ENCODE data around the gene PDSS2. TPM values are rescaled to one million over a fixed set of nuclear protein-coding genes. Genes with fewer than 3 reads are reported as not detected.

The PDSS2 gene
- polyA plus RNA-seq, 1 of the 3 experiments (the other 2 are of a cell fraction), result 5.6 TPM

DNA sequence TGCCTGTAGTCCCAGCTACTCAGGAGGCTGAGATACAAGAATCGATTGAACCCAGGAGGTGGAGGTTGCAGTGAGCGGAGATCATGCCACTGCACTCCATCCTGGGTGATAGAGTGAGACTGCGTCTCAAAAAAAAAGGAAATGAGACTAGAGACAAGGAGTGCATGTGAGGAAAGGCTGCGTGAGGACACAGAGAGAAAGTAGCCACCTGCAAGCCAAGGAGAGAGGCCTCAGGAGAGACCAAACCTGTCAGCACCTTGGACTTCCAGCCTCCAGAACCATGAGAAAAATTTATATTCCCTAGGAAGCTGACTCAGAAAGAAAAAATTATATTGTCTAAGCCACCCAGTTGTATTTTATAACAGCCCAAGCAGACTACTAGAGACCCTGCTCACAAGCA is 336.6 kb downstream of the PDSS2 start:
- TF ChIP-seq, protein P1, sequence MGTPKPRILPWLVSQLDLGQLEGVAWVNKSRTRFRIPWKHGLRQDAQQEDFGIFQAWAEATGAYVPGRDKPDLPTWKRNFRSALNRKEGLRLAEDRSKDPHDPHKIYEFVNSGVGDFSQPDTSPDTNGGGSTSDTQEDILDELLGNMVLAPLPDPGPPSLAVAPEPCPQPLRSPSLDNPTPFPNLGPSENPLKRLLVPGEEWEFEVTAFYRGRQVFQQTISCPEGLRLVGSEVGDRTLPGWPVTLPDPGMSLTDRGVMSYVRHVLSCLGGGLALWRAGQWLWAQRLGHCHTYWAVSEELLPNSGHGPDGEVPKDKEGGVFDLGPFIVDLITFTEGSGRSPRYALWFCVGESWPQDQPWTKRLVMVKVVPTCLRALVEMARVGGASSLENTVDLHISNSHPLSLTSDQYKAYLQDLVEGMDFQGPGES (IDR thresholded peaks at IDR 0.05; ENCODE audit: low read depth, low read length), result no peak
- TF ChIP-seq GATA2 (CRISPR knock-in tag; IDR thresholded peaks at IDR 0.05) (no peak), SMC3 (IDR thresholded peaks at IDR 0.05; ENCODE audit: low read depth, low read length) (no peak), CHD2 (IDR thresholded peaks at IDR 0.05; ENCODE audit: low read length, partially characterized antibody) (no peak), EZH2phosphoT487 (IDR thresholded peaks at IDR 0.05; ENCODE audit: borderline replicate concordance, low read depth) (no peak), GABPA (IDR thresholded peaks at IDR 0.05; ENCODE audit: low read depth) (no peak), POLR2AphosphoS5 (IDR thresholded peaks at IDR 0.05; ENCODE audit: low read depth, low read length) (no peak), RXRA (IDR thresholded peaks at IDR 0.05; ENCODE audit: borderline replicate concordance, low read depth) (no peak)
- Histone ChIP-seq H3K27me3 (ENCODE audit: insufficient read depth) (no peaks in the 10 kb centered on the region), H4K20me1 (ENCODE audit: insufficient read depth) (no peaks in the 10 kb centered on the region), H3K4me2 (no peak overlapping the region), H3K36me3 (replicated peaks in 1 of 2; ENCODE audit: control insufficient read depth in 1 of 2, insufficient read depth in 2 of 2, low read length in 1 of 2) (no peaks in the 10 kb centered on the region), H3K9me2 (no peaks in the 10 kb centered on the region), H3K27ac (ENCODE audit: low read depth in 2 of 2, low read length in 1 of 2) (no peak overlapping the region), H3F3A (replicated peaks; ENCODE audit: insufficient read depth) (peaks cover 5% of the 10 kb centered on the region), H3K9ac (no peak overlapping the region), H3K4me1 (ENCODE audit: control insufficient read depth in 1 of 2, insufficient read depth in 2 of 2, low read depth in 1 of 2, low read length in 1 of 2) (peaks cover 0 to 2% of the 10 kb centered on the region in 2 experiments; a peak in 1 of 4 replicates), H3K79me2 (ENCODE audit: insufficient read depth) (no peaks in the 10 kb centered on the region), H3K4me3 (ENCODE audit: low read depth in 2 of 2, low read length in 1 of 2) (no peak overlapping the region), H3K9me3 (no peaks in the 10 kb centered on the region), H2AFZ (ENCODE audit: low read depth) (no peak overlapping the region)
- DNase-seq, result no peak
- WGBS (ENCODE audit: low lambda C conversion rate), result 95% methylated on average over 4 of the region's 4 CpGs
- ChIA-PET CTCF (no interaction called here), POLR2A (no interaction called here)

DNA sequence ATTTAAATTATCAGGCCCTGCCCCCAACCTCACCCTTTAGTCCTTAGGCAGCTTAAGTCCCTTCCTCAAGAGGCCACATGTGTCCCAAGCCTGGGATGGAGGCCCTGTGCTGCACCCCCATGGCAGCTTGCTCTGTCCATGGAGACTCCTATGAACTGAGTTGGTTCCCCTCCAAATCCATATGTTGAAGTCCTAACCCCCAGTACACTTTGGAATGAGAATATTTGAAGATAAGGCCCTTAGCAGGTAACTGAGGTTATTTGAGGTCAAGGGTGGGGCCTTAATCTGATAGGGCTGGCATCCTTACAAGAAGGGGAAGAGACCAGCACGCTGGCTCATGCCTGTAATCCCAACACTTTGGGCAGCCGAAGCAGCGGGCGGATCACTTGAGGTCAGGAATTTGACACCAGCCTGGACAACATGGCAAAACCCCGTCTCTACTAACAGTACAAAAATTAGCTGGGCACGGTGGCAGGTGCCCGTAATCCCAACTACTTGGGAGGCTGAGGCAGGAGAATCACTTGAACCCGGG is 337.3 kb downstream of the PDSS2 start:
- Histone ChIP-seq H3F3A (replicated peaks; ENCODE audit: insufficient read depth) (no peaks in the 10 kb centered on the region), H3K9me3 (no peaks in the 10 kb centered on the region), H3K4me3 (ENCODE audit: low read depth in 2 of 2, low read length in 1 of 2) (no peak overlapping the region), H3K4me2 (no peak overlapping the region), H3K4me1 (ENCODE audit: control insufficient read depth in 1 of 2, insufficient read depth in 2 of 2, low read depth in 1 of 2, low read length in 1 of 2) (peaks cover 0 to 2% of the 10 kb centered on the region in 2 experiments; a peak in 1 of 4 replicates), H3K36me3 (replicated peaks in 1 of 2; ENCODE audit: control insufficient read depth in 1 of 2, insufficient read depth in 2 of 2, low read length in 1 of 2) (no peaks in the 10 kb centered on the region), H3K9me2 (no peaks in the 10 kb centered on the region), H4K20me1 (ENCODE audit: insufficient read depth) (no peaks in the 10 kb centered on the region), H3K9ac (no peak overlapping the region), H2AFZ (ENCODE audit: low read depth) (no peak overlapping the region), H3K79me2 (ENCODE audit: insufficient read depth) (no peaks in the 10 kb centered on the region), H3K27ac (ENCODE audit: low read depth in 2 of 2, low read length in 1 of 2) (no peak overlapping the region), H3K27me3 (ENCODE audit: insufficient read depth) (no peaks in the 10 kb centered on the region)
- 80% methylated on average over 2 of the region's 8 CpGs for WGBS (ENCODE audit: low lambda C conversion rate)
- no peak for DNase-seq
- ChIA-PET POLR2A (no interaction called here), CTCF (no interaction called here)
- TF ChIP-seq, protein P2, sequence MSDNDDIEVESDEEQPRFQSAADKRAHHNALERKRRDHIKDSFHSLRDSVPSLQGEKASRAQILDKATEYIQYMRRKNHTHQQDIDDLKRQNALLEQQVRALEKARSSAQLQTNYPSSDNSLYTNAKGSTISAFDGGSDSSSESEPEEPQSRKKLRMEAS (IDR thresholded peaks at IDR 0.05; ENCODE audit: low read depth), result no peak
- TF ChIP-seq, protein P3, sequence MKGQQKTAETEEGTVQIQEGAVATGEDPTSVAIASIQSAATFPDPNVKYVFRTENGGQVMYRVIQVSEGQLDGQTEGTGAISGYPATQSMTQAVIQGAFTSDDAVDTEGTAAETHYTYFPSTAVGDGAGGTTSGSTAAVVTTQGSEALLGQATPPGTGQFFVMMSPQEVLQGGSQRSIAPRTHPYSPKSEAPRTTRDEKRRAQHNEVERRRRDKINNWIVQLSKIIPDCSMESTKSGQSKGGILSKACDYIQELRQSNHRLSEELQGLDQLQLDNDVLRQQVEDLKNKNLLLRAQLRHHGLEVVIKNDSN (IDR thresholded peaks at IDR 0.05; ENCODE audit: borderline replicate concordance, low read depth), result no peak
- TF ChIP-seq RXRA (IDR thresholded peaks at IDR 0.05; ENCODE audit: borderline replicate concordance, low read depth), result no peak
- TF ChIP-seq GABPA (IDR thresholded peaks at IDR 0.05; ENCODE audit: low read depth), result no peak
- TF ChIP-seq FOXJ3 (CRISPR knock-in tag; IDR thresholded peaks at IDR 0.05), result no peak
- no peak for TF ChIP-seq CHD2 (IDR thresholded peaks at IDR 0.05; ENCODE audit: low read length, partially characterized antibody)
- no peak for TF ChIP-seq EZH2phosphoT487 (IDR thresholded peaks at IDR 0.05; ENCODE audit: borderline replicate concordance, low read depth)
- TF ChIP-seq, protein P1 (IDR thresholded peaks at IDR 0.05; ENCODE audit: low read depth, low read length), result no peak
- TF ChIP-seq FOSL2 (IDR thresholded peaks at IDR 0.05; ENCODE audit: borderline replicate concordance, low read depth), result no peak
- TF ChIP-seq, protein P4, sequence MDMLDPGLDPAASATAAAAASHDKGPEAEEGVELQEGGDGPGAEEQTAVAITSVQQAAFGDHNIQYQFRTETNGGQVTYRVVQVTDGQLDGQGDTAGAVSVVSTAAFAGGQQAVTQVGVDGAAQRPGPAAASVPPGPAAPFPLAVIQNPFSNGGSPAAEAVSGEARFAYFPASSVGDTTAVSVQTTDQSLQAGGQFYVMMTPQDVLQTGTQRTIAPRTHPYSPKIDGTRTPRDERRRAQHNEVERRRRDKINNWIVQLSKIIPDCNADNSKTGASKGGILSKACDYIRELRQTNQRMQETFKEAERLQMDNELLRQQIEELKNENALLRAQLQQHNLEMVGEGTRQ (IDR thresholded peaks at IDR 0.05; ENCODE audit: borderline replicate concordance, low read depth, low read length), result no peak
- no peak for TF ChIP-seq EP300 (IDR thresholded peaks at IDR 0.05; ENCODE audit: borderline replicate concordance in 1 of 2, low read depth in 1 of 2, low read length in 1 of 2)
- no peak for TF ChIP-seq RCOR1 (IDR thresholded peaks at IDR 0.05; ENCODE audit: low read length)
- no peak for TF ChIP-seq ELF1 (IDR thresholded peaks at IDR 0.05)
- no peak for TF ChIP-seq RAD21 (IDR thresholded peaks at IDR 0.05; ENCODE audit: low read length)
- TF ChIP-seq FOXM1 (IDR thresholded peaks at IDR 0.05; ENCODE audit: low read depth), result no peak
- TF ChIP-seq, protein P5, sequence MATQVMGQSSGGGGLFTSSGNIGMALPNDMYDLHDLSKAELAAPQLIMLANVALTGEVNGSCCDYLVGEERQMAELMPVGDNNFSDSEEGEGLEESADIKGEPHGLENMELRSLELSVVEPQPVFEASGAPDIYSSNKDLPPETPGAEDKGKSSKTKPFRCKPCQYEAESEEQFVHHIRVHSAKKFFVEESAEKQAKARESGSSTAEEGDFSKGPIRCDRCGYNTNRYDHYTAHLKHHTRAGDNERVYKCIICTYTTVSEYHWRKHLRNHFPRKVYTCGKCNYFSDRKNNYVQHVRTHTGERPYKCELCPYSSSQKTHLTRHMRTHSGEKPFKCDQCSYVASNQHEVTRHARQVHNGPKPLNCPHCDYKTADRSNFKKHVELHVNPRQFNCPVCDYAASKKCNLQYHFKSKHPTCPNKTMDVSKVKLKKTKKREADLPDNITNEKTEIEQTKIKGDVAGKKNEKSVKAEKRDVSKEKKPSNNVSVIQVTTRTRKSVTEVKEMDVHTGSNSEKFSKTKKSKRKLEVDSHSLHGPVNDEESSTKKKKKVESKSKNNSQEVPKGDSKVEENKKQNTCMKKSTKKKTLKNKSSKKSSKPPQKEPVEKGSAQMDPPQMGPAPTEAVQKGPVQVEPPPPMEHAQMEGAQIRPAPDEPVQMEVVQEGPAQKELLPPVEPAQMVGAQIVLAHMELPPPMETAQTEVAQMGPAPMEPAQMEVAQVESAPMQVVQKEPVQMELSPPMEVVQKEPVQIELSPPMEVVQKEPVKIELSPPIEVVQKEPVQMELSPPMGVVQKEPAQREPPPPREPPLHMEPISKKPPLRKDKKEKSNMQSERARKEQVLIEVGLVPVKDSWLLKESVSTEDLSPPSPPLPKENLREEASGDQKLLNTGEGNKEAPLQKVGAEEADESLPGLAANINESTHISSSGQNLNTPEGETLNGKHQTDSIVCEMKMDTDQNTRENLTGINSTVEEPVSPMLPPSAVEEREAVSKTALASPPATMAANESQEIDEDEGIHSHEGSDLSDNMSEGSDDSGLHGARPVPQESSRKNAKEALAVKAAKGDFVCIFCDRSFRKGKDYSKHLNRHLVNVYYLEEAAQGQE (IDR thresholded peaks at IDR 0.05; ENCODE audit: low read depth, low read length), result no peak
